Ishikawa (cell line): Measurements from ENCODE around the gene STK39.

Experiments used
- CEBPB ChIP-seq: IDR thresholded peaks from 2 replicates; pipeline ENCODE4 v1.6.1; 2012
- CREB1 ChIP-seq: IDR thresholded peaks from 2 replicates; pipeline ENCODE4 v1.6.1; 2012; ENCODE audit warnings: low read depth
- EGR1 ChIP-seq: IDR thresholded peaks from 2 replicates; pipeline ENCODE4 v1.6.1; 2012
- EP300 ChIP-seq: IDR thresholded peaks from 2 replicates; pipeline ENCODE4 v1.6.1; 2012; ENCODE audit warnings: borderline replicate concordance
- FOXM1 ChIP-seq: IDR thresholded peaks from 2 replicates; pipeline ENCODE4 v1.6.1; 2012; ENCODE audit warnings: low read depth, borderline replicate concordance
- MAX ChIP-seq: IDR thresholded peaks from 2 replicates; pipeline ENCODE4 v1.6.1; 2012
- NFIC ChIP-seq: IDR thresholded peaks from 2 replicates; pipeline ENCODE4 v1.6.1; 2012
- RAD21 ChIP-seq: IDR thresholded peaks from 2 replicates; pipeline ENCODE4 v1.6.1; 2012; ENCODE audit warnings: low read depth
- TAF1 ChIP-seq: IDR thresholded peaks from 2 replicates; pipeline ENCODE4 v1.6.1; 2012; ENCODE audit warnings: low read depth, mild to moderate bottlenecking
- TCF12 ChIP-seq: IDR thresholded peaks from 2 replicates; pipeline ENCODE4 v1.6.1; 2012; ENCODE audit warnings: low read depth
- TEAD4 ChIP-seq: IDR thresholded peaks from 2 replicates; pipeline ENCODE4 v1.6.1; 2012
- YY1 ChIP-seq: IDR thresholded peaks from 2 replicates; pipeline ENCODE4 v1.6.1; 2012; ENCODE audit warnings: low read depth
- ZBTB7A ChIP-seq: IDR thresholded peaks from 2 replicates; pipeline ENCODE4 v1.6.1; 2012; ENCODE audit warnings: low read depth
- TF ChIP-seq, protein P1 (sequence below): IDR thresholded peaks from 2 replicates; pipeline ENCODE4 v1.6.1; 2012; ENCODE audit warnings: low read depth, mild to moderate bottlenecking
- TF ChIP-seq, protein P2 (sequence below): IDR thresholded peaks from 2 replicates; pipeline ENCODE4 v1.6.1; 2012

Gene STK39

GRCh38 chr2:168090366-168091135 lies 156.8 kb downstream of the STK39 start:
- no peak for TF ChIP-seq MAX
- no peak for TF ChIP-seq ZBTB7A
- no peak for TF ChIP-seq NFIC
- TF ChIP-seq, protein P1, sequence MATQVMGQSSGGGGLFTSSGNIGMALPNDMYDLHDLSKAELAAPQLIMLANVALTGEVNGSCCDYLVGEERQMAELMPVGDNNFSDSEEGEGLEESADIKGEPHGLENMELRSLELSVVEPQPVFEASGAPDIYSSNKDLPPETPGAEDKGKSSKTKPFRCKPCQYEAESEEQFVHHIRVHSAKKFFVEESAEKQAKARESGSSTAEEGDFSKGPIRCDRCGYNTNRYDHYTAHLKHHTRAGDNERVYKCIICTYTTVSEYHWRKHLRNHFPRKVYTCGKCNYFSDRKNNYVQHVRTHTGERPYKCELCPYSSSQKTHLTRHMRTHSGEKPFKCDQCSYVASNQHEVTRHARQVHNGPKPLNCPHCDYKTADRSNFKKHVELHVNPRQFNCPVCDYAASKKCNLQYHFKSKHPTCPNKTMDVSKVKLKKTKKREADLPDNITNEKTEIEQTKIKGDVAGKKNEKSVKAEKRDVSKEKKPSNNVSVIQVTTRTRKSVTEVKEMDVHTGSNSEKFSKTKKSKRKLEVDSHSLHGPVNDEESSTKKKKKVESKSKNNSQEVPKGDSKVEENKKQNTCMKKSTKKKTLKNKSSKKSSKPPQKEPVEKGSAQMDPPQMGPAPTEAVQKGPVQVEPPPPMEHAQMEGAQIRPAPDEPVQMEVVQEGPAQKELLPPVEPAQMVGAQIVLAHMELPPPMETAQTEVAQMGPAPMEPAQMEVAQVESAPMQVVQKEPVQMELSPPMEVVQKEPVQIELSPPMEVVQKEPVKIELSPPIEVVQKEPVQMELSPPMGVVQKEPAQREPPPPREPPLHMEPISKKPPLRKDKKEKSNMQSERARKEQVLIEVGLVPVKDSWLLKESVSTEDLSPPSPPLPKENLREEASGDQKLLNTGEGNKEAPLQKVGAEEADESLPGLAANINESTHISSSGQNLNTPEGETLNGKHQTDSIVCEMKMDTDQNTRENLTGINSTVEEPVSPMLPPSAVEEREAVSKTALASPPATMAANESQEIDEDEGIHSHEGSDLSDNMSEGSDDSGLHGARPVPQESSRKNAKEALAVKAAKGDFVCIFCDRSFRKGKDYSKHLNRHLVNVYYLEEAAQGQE: no peak
- no peak for TF ChIP-seq EGR1
- TF ChIP-seq CEBPB: no peak
- no peak for TF ChIP-seq RAD21
- no peak for TF ChIP-seq TAF1
- no peak for TF ChIP-seq FOXM1
- no peak for TF ChIP-seq TEAD4
- no peak for TF ChIP-seq CREB1
- TF ChIP-seq EP300: no peak
- TF ChIP-seq, protein P2, sequence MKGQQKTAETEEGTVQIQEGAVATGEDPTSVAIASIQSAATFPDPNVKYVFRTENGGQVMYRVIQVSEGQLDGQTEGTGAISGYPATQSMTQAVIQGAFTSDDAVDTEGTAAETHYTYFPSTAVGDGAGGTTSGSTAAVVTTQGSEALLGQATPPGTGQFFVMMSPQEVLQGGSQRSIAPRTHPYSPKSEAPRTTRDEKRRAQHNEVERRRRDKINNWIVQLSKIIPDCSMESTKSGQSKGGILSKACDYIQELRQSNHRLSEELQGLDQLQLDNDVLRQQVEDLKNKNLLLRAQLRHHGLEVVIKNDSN: no peak
- TF ChIP-seq TCF12: no peak
- no peak for TF ChIP-seq YY1

GRCh38 chr2:168089200-168089599 lies 158.2 kb downstream of the STK39 start:
- no peak for TF ChIP-seq YY1
- TF ChIP-seq TAF1: no peak

DNA sequence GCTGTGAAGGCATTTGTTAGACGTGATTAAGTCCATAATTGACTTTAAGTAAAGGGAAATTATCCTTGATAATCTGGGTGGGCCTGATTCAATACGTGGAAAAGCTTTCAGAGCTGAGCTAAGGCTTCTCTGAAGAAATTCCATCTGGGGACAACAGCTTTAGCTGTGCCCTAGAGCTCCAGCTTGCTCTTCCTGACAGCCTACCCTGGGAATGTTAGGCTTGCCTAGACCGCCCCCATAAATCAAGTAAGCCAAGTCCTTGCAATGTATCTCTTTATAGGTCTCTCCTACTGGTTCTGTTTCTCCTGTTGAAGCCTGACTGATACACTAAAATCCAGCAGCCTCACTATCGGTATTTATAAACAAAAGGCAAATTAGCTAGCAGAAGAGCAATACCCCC lies 160.0 kb downstream of the STK39 start:
- TF ChIP-seq EP300 (no peak), RAD21 (no peak), CEBPB (no peak)

- TF ChIP-seq YY1 (no peak), FOXM1 (no peak), TAF1 (no peak), EGR1 (no peak), ZBTB7A (no peak), CEBPB (no peak)
- TF ChIP-seq, protein P1: no peak
These were observed 160.5 kb downstream of the STK39 start for GRCh38 chr2:168086851-168087250.

DNA sequence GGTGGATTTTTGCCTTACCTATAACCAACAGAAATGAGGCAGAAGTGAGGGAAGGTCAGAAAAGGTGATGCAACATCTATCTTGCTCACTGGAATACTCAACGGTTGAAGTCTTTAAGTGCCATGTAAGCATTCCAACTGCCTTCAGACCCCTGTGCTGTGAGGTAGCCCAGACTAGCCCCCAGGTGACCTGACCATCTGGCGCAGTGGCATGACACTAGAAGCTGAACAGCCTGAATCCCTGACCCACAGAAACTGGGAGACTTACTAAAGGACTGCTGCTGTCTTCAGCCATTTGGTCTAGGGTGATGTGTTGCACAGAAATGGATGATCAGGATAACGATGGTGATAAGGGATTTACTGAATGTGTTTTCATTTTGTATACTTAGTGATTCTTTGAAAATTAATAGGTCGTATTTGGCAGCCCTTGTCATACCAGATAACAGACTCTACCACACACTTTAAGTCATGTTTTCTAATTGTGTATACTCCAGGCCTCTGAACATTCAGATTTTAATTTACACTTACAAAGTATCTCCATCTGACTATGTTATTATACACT lies 161.5 kb downstream of the STK39 start:
- TF ChIP-seq RAD21 (no peak), TAF1 (no peak), MAX (no peak)
- TF ChIP-seq, protein P1: no peak

DNA sequence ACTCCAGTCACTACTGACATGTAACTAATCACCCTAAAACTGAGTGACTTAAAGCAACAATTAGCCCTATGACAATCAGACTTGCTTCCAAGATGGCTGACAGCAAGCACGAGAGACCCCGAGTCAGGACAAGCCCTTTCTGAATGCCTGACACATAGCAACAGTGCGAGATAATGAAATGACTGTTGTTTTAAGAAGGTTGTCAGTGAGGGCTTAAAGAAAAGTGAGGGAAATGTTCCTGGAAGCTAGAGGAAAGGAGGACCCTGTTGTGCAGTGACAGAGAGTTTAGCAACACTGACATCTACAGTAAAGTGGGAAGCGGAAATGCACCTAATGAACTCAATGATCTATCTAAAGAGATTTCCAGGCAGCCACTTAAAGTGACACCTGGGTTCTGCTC lies 163.1 kb downstream of the STK39 start:
- TF ChIP-seq YY1 (no peak), ZBTB7A (no peak), MAX (no peak), RAD21 (no peak), EP300 (no peak)
- TF ChIP-seq, protein P2: no peak
